SJCRH30 (cell line): ENCODE data around the gene UBALD2. TPM values are rescaled to one million over a fixed set of nuclear protein-coding genes. Genes with fewer than 3 reads are reported as not detected.

Experiments
- DNase-seq, 2 experiments: peaks; one replicate each; pipeline ENCODE4 v3.0.0-alpha.2; 2015 to 2020
- H3K27ac ChIP-seq: fragments of 250-450 bp; sonication (Bioruptor Pico); 2 replicates; pipeline ENCODE4 v1.5.1; 2020; ENCODE audit warnings: mild to moderate bottlenecking, moderate library complexity
- H3K27me3 ChIP-seq: fragments of 250-450 bp; sonication (Bioruptor Pico); 2 replicates; pipeline ENCODE4 v1.5.1; 2020; ENCODE audit warnings: mild to moderate bottlenecking, moderate library complexity
- H3K36me3 ChIP-seq: fragments of 250-450 bp; sonication (Bioruptor Pico); 2 replicates; pipeline ENCODE4 v1.5.1; 2020; ENCODE audit warnings: mild to moderate bottlenecking, moderate library complexity
- H3K4me1 ChIP-seq: fragments of 250-450 bp; sonication (Bioruptor Pico); 2 replicates; pipeline ENCODE4 v1.5.1; 2020; ENCODE audit warnings: mild to moderate bottlenecking, moderate library complexity
- H3K4me3 ChIP-seq: fragments of 250-450 bp; sonication (Bioruptor Pico); 2 replicates; pipeline ENCODE4 v1.5.1; 2020; ENCODE audit warnings: mild to moderate bottlenecking, moderate library complexity
- H3K9me3 ChIP-seq: fragments of 250-450 bp; sonication (Bioruptor Pico); replicated peaks from 2 replicates; pipeline ENCODE4 v1.5.1; 2020; ENCODE audit warnings: mild to moderate bottlenecking, moderate library complexity
- total RNA-seq: library from RNA; depleted of rRNA; stranded (reverse); fragments of >200 nt; shearing (Covaris generic); gene quantifications from 2 replicates; pipeline ENCODE4 v1.2.3, GENCODE V29; 2014

The UBALD2 gene
- total RNA-seq, 1 experiment from 2014 or later, result 41.9 TPM

DNA sequence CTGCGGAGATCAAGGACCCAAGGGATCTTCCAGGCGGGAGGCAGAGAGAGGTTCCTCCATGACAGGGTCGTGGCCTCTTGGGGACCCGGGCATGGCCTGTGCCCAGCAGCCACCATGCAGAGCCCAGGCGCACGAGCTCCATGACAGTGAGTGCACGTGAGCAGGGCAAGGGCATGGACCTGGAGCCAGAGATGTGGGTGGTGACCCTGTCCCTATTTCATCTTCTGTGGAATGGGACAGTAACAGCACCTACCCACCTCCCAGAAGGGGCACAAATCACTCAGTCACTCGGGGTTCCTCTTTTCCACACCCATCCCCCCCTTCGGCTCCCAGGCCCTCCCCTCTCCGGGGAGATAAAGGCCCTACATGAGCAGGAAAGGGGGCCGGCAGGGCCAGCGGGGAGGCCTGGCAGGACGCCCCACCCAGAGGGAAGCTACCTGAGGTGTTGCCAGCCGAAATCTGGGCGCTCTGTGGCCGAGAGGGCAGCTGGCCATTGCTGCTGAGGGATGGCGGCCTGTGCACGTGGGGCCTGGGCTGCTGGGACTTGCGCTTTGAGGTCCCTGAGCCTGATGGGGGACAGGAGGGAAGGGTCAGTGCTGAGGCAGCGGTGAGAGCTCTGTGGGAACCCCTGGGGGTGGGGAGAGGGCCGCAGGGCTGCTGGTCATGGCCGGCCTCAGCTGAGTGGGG is 10.4 kb downstream of the UBALD2 start:
- no peaks in the 10 kb centered on the region for H3K27me3 ChIP-seq
- no peak overlapping the region for H3K4me3 ChIP-seq
- H3K27ac ChIP-seq, result peak overlapping the region; percentile 67
- peaks cover 15% of the 10 kb centered on the region for H3K36me3 ChIP-seq
- H3K9me3 ChIP-seq, result no peaks in the 10 kb centered on the region
- DNase-seq, result no peak
- peaks cover 63% of the 10 kb centered on the region for H3K4me1 ChIP-seq

DNA sequence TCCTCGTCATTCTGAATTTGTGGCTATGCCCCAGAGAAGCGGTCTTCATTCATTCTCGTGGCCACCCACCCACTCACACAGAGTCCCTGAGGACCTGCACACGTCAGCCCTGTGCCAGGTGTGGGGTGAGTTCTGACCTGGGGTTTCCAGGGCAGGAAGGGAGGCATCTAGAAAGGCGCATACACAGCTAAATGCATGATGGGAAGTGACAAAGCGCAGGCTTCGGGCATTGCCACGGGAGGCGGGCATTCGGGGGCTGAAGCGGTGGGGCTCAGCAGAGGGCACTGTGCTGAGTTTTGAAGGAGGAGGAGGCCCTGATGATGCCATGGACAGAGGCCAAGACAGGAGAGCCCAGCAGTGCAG is 10.9 kb downstream of the UBALD2 start:
- Histone ChIP-seq H3K4me1 (peaks cover 57% of the 10 kb centered on the region), H3K27ac (peak overlapping the region; percentile 67), H3K9me3 (no peaks in the 10 kb centered on the region), H3K4me3 (peak overlapping the region; percentile 21), H3K36me3 (peaks cover 9% of the 10 kb centered on the region), H3K27me3 (no peaks in the 10 kb centered on the region)
- DNase-seq, result no peak

DNA sequence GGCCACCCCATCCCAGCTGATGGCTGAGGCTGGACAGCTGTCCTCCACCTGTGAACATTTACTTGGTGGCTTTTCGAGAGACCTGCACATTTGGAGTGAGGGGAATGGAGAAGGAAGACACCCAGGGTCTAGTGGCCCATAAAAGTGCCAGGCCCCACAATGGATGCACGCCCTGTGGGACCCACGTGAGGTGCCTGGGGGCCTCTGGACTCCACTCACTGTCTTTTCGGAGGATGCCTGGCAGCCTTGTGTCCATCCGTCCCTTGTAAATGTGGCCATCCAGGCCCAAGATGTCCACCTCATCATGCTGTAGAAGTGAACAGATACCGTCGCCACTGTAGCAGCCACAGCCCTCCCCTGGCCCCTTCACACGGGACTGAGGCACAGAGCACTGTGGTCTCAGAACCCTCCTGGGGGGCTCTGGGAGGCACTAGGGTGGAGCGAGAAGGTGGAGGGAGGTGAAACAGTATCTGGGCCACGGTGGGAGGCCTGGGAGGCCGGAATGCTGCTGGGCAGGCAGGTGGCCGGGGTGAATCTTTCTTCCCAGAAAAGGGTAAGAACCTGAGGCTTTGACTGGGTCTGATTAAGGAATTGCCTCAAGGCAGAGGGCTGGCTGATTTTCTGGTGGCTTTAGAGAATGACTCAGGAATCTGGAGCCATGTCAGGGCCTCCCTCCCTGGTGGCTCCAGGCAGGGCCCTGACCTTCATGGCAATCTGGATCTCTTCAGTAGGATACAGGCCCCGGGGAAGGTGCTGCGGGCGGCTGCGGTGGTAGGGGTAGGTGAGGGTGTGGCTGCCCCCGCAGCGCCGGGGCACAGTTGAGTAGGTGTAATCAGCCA is 11.5 kb downstream of the UBALD2 start:
- H3K36me3 ChIP-seq, result peaks cover 3% of the 10 kb centered on the region
- peaks cover 51% of the 10 kb centered on the region for H3K4me1 ChIP-seq
- peak; percentile 91 to 95 for DNase-seq
- peak overlapping the region; percentile 21 for H3K4me3 ChIP-seq
- no peaks in the 10 kb centered on the region for H3K9me3 ChIP-seq
- H3K27ac ChIP-seq, result peak overlapping the region; percentile 67
- H3K27me3 ChIP-seq, result no peaks in the 10 kb centered on the region

DNA sequence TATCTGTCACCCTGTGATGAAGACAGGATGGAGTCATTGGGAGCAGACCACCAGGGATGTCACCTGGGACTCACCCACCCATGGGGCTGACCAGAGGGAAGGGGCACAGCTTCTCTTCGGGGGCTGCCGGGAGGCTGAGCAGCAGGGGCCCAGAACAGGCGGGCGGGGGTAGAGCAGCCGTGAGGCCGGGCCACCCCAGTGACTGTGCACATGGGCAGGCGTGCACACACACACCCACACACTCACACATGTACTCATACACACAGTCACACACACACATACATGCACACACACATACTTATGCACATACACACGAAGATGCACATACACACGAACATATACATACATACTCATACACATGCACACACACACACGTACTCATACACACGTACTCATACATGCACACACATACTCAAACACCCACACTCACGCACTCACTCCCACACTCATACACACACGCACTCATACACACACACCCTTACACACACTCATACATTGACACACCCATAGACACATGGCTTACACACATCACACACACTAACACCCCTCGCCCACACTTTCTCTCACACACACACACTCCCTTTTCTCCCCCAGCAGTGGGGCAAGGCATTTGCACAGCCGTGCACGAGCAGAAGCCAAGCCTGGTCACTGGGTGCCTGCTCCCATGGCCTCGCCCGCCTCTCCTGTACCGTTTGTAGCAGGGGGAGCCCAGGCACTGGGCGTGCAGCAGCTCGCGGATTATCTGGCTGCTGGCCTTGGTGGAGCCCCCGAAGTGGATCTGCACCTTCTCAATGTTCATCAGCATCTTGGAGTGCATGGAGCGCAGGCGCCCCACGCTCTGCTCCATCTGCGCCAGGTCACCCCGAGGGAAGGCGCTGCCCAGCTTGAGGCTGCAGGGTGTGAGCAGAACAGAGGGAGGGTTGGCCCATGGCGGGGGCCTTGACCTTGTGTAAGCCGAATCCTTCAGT is 12.4 kb downstream of the UBALD2 start:
- Histone ChIP-seq H3K36me3 (peaks cover 3% of the 10 kb centered on the region; the same call in 1 of the 2 replicates), H3K4me3 (no peak overlapping the region), H3K4me1 (peaks cover 42% of the 10 kb centered on the region), H3K27me3 (no peaks in the 10 kb centered on the region), H3K27ac (peak overlapping the region; percentile 67), H3K9me3 (no peaks in the 10 kb centered on the region)
- no peak for DNase-seq

DNA sequence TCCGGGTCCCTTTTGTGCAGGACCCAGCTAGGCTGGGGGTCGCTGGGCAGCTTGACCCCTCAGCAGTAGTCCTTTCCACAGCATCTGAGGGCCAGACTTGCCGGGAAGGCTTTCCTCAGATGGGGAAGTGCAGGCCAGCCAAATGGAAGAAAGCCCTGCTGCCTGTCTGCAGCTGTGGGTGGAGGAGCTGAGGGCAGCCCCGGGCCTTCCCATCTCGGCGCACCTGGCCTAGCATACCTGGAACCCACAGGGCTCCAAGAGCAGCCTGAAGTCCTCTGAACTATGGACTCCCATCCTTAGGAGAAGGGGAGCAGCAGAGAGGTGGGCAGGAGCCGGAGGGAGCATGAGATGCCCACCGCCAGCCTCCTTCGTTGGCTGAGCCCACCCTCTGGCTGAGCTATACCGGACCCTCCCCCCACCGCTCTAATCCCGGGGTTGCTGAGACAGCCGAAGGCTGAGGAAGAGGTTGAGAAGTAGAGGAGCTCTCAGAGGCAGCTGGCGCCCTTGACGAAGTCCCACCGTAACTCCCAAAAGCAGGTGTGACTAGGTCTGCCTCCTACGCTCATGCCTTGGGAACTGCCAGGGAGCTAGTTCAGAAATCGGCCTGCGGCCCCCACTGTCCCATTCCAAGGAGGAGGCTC is 13.2 kb downstream of the UBALD2 start:
- no peaks in the 10 kb centered on the region for H3K36me3 ChIP-seq
- no peak overlapping the region for H3K27ac ChIP-seq
- H3K4me3 ChIP-seq, result no peak overlapping the region
- H3K9me3 ChIP-seq, result no peaks in the 10 kb centered on the region
- no peaks in the 10 kb centered on the region for H3K27me3 ChIP-seq
- DNase-seq, result no peak
- H3K4me1 ChIP-seq, result peaks cover 43% of the 10 kb centered on the region

DNA sequence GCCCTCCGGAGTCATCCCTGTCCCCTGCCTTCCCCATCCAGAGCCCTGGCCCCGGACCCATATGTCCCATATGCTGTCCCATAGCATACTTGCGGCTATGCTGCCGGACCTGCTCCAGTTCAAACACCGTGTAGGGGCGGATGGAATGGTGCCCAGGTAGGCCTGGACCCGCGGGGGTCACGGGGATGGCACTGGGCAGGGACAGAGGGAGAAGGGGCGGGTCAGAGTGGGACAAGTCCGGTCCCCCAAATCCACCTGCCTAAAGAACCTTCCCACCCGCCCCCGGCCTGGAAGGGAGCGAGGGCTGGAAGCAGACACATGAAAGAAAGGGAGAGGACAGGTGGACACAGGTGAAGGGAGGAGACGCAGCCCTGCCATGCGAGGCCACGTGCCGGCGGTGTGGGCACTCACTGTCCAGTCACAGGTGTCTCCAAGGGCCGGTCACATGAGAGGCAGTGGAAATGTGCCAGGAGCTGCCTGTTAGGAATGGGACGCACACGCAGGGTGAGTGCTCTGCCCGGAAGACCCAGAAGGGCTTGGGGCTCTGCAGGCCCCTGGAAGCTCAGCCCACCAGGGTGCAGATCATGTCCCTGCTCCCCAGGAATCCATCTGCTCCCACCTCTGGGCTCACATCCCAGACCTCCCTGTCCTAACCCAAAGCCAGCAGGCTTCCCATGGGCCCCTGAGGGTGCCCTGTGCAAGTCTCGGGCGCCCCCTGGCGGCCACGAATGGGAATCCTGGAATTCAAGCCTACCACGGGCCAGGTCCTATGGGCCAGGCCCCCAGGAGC is 14.0 kb downstream of the UBALD2 start:
- peak; percentile 94 to 97 for DNase-seq
- no peak overlapping the region for H3K27ac ChIP-seq
- H3K4me3 ChIP-seq, result no peak overlapping the region
- H3K27me3 ChIP-seq, result no peaks in the 10 kb centered on the region
- peaks cover 45% of the 10 kb centered on the region for H3K4me1 ChIP-seq
- no peaks in the 10 kb centered on the region for H3K36me3 ChIP-seq
- no peaks in the 10 kb centered on the region for H3K9me3 ChIP-seq

DNA sequence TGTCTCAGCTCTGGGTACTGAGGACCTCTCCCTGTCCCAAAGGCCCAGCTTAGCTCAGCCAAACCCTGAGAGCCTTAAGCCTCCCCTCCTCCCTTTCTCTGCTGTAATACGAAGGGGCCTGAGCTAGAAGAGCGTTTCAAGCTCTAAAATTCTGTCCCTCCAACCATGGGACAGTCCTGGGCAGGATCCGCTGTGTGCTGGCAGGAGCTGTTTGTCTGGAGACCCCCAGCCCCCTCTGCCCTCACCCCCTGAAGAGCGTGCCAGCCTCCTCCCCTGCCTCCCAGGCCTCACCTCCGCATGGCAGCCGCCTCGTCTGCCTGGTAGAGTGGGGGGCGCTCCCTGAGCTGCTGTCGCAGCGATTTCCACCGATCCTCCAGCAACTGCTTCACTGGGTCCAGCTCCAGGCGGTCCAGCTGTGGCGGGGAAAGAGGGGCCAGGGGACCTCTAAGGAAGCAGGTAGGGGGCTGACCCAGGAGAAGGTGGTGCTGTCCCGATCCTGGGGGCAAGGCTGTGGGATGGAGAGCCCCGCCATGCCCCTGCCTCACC is 14.7 kb downstream of the UBALD2 start:
- Histone ChIP-seq H3K4me1 (peaks cover 45% of the 10 kb centered on the region), H3K9me3 (no peaks in the 10 kb centered on the region), H3K4me3 (no peak overlapping the region), H3K27ac (no peak overlapping the region), H3K27me3 (no peaks in the 10 kb centered on the region), H3K36me3 (no peaks in the 10 kb centered on the region)
- DNase-seq, result no peak

DNA sequence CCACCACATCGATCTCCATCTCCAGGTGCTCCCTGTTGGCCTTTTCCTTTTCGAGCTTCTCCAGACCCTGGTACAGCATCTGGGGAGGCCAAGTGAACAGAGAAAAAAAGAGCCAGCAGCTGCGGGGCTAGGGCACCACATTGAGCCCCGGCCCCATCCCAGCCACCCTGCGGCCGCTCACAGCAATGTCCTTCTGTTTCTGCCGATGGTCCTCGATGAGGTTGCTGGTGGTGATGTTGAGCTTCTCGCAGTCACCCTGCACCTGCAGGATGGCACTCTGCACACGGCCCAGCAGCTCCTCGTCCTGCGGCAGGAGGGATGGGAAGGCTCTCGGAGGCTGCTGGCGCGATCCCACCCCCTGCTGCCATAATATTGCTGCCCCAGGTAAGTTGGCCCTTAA is 15.5 kb downstream of the UBALD2 start:
- Histone ChIP-seq H3K4me1 (peaks cover 40% of the 10 kb centered on the region), H3K9me3 (no peaks in the 10 kb centered on the region), H3K27ac (no peak overlapping the region), H3K36me3 (no peaks in the 10 kb centered on the region), H3K4me3 (no peak overlapping the region), H3K27me3 (no peaks in the 10 kb centered on the region)
- no peak for DNase-seq

DNA sequence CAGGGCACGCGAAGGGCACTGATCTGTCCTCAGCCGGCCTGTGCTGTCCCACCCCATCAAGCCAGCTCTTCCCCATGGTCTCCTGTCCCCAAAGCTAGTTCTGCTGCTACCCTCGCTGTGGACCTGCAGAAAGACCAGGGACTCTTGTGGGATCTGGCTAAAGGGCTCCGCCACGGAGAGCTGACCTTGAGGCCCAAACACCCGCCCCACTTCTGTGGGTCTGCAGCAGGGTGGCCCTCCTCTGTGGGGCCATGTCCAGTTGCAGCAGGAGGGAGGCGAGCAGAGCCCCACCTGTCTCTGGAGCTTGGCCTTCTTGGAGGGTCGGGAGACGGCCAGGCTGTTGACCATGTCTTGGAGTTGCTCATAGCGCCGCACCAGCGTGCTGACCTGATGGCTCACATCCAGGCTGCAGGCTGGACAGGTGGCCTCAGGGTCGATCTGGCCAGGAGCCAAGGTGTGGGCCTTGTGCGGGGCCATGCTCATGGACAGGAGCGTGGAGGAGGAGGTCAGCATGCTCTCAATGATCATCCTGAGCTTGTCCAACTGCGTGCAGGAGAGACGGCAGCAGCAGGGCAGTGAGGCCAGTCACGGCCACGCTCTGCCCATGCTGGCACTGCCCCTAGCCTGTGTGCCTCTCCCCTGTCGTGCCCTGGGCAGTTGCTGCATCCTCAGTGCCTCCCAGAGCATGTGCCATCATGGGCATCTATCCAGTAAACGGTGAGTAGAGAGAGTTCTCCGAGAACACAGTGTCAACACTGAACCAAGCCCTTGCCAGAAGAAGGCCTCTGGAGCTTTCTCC is 16.6 kb downstream of the UBALD2 start:
- peaks cover 28% of the 10 kb centered on the region for H3K4me1 ChIP-seq
- H3K9me3 ChIP-seq, result no peaks in the 10 kb centered on the region
- no peak overlapping the region for H3K4me3 ChIP-seq
- no peak for DNase-seq
- no peaks in the 10 kb centered on the region for H3K36me3 ChIP-seq
- no peaks in the 10 kb centered on the region for H3K27me3 ChIP-seq
- no peak overlapping the region for H3K27ac ChIP-seq

DNA sequence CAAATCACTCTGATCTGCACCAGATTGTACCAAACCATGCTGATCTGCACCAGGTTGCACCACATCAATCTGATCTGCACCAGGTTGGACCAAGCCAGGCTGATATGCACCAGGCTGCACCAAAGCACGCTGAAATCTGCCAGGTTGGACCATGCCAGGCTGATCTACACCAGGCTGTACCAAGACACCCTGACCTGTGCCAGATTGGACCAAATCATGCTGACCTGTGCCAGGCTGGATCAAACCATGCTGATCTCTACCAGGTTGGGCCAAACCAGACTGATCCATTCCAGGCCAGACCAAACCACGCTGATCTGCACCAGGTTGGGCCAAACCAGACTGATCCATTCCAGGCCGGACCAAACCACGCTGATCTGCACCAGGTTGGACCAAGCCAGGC is 27.4 kb downstream of the UBALD2 start:
- no peak for DNase-seq
- H3K4me1 ChIP-seq, result no peaks in the 10 kb centered on the region
- H3K27me3 ChIP-seq, result no peaks in the 10 kb centered on the region
- H3K27ac ChIP-seq, result no peak overlapping the region
- H3K4me3 ChIP-seq, result no peak overlapping the region
- H3K9me3 ChIP-seq, result no peaks in the 10 kb centered on the region
- H3K36me3 ChIP-seq, result no peaks in the 10 kb centered on the region

DNA sequence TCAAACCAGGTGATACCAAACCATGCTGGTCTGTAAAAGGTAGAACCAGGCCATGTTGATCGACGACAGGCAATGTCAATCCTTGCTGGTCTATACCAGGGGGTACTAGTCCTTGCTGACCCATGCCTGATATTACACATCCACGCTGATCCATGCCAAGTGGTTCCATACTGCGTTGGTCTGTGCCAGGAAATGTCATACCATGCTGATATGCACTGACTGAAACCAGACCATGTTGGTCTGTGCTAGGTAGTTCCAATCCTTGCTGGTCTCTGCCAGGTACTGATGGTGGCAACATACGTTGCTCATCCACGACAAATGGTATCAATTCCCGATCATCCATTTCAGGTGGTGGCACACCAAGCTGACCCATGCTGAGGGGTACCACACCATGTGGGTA is 28.0 kb downstream of the UBALD2 start:
- H3K27me3 ChIP-seq, result no peaks in the 10 kb centered on the region

DNA sequence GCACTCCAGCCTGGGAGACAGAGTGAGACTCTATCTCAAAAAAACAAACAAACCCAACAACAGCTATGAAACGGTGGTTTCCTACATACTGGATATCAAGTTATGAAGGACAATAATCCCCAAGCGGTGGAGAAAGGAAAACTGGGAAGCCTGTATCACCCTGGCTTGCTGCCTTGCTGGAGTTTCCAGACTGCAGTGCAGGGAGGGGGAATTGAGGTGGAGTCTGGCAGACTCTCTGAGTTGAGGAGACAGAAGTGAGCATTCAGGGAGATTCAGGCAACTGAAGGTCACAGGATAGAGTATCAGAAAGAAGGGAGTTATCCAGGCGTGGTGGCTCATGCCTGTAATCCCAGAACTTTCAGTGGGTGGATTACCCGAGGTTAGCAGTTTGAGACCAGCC is 31.0 kb downstream of the UBALD2 start:
- no peak overlapping the region for H3K27ac ChIP-seq
- H3K9me3 ChIP-seq, result no peaks in the 10 kb centered on the region
- no peaks in the 10 kb centered on the region for H3K36me3 ChIP-seq
- 0 out of 2 replicates have a peak, but pooled peaks cover 2% of the 10 kb centered on the region for H3K4me1 ChIP-seq
- no peak overlapping the region for H3K4me3 ChIP-seq
- no peak for DNase-seq
- H3K27me3 ChIP-seq, result no peaks in the 10 kb centered on the region

More for the DNA sequence above, 28.0 kb downstream of the UBALD2 start:
- H3K9me3 ChIP-seq, result no peaks in the 10 kb centered on the region
- H3K4me1 ChIP-seq, result no peaks in the 10 kb centered on the region
- H3K27ac ChIP-seq, result no peak overlapping the region
- no peak overlapping the region for H3K4me3 ChIP-seq
- DNase-seq, result no peak
- H3K36me3 ChIP-seq, result no peaks in the 10 kb centered on the region

DNA sequence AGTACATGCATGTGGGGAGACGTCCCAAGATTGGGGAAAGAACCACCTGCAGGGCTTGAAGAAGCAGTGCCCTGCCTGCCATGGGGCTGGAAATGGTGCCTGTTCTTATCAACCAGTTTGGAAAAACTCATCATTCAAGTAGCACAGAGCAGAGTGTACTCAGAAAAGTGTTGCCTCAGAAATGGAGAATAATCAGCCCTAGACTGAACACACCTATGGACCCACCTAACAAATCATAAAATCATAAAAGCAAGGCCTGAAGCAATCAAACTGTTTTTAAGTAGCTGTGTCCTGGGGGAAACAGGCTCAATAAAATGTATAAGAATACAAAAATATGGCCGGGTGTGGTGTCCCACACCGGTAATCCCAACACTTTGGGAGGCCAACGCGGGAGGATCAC is 31.7 kb downstream of the UBALD2 start:
- Histone ChIP-seq H3K9me3 (no peaks in the 10 kb centered on the region), H3K4me3 (no peak overlapping the region), H3K27me3 (no peaks in the 10 kb centered on the region), H3K36me3 (no peaks in the 10 kb centered on the region), H3K4me1 (0 out of 2 replicates have a peak, but pooled peaks cover 2% of the 10 kb centered on the region), H3K27ac (no peak overlapping the region)
- DNase-seq, result no peak
